Muscle layer of colon (tissue), 2 donors: ENCODE results near the gene ARHGAP22.

Experiments
- H3K27ac ChIP-seq: one replicate; pipeline ENCODE4 v1.7.0; 2013; ENCODE audit warnings: low read depth, mild to moderate bottlenecking, low read length, moderate library complexity
- H3K27me3 ChIP-seq, 2 donors: one replicate each; pipeline ENCODE4 v1.7.0; 2013; ENCODE audit warnings: low read length in 2 of 2, mild to moderate bottlenecking in 2 of 2; ENCODE audit not compliant: insufficient read depth in 2 of 2, control insufficient read depth in 1 of 2
- H3K36me3 ChIP-seq: one replicate; pipeline ENCODE4 v1.7.0; 2013; ENCODE audit warnings: mild to moderate bottlenecking, low read length; ENCODE audit not compliant: insufficient read depth
- H3K4me1 ChIP-seq: one replicate; pipeline ENCODE4 v1.7.0; 2013; ENCODE audit warnings: mild to moderate bottlenecking, low read length; ENCODE audit not compliant: insufficient read depth
- H3K4me3 ChIP-seq, 2 donors: one replicate each; pipeline ENCODE4 v1.7.0; 2013; ENCODE audit warnings: low read length in 2 of 2, low read depth in 1 of 2, mild to moderate bottlenecking in 1 of 2, moderate library complexity in 1 of 2
- H3K9ac ChIP-seq: one replicate; pipeline ENCODE4 v1.7.0; 2013; ENCODE audit warnings: low read length
- H3K9me3 ChIP-seq: one replicate; pipeline ENCODE4 v1.7.0; 2013; ENCODE audit warnings: mild to moderate bottlenecking, low read length
- donor health status: abdominal sarcoma.
- donor health status: Adenocarcinoma of cecum.

ARHGAP22 gene

DNA sequence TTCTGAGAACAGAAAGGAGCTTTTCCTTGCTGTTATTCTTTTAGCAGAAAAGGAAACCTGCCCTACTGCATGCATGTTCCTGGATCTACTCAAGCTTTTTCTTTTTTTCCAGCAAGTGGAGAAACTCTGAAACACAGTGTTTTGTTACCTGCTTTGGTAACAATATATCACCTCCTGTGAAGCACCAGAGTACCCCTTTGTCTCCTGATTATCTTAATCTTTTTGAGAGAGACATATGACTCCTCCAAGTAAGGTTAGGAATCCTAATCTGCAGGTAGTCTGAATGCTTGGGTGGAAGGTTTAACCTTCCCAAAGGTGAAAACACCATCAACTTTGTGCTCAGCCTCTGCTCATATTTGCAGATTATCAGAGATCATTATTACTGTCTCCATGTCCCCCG is 205.3 kb downstream of the ARHGAP22 start:
- H3K9ac ChIP-seq, result no peak overlapping the region
- H3K4me1 ChIP-seq, result peaks cover 16% of the 10 kb centered on the region
- H3K27me3 ChIP-seq, result no peaks in the 10 kb centered on the region
- no peak overlapping the region for H3K4me3 ChIP-seq
- H3K27ac ChIP-seq, result no peak overlapping the region
- H3K9me3 ChIP-seq, result no peaks in the 10 kb centered on the region
- H3K36me3 ChIP-seq, result no peaks in the 10 kb centered on the region

DNA sequence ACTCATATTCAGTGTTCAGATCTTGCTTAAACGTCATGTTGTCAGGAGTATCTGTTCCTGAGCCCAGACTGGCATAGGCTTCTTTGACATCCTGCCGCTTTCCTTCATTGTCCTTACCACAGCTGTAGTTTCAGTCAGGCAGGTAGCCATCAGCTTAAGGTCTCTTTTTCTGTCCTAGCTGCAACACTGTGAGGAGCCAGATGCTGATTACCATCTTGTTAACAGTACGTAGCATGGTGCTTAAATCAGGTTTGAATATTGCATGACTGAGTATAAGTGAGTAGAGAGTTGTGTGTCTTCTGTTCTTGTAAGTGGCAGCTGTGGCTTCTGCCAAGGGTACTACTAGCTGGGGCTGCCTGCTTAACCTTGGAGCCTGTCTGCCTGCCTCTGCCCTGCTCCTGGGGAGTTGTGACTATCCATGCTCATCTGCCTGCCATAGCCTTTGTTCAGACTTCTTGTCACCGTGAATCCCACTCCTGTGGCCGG is 205.8 kb downstream of the ARHGAP22 start:
- H3K9ac ChIP-seq, result no peak overlapping the region
- H3K27me3 ChIP-seq, result no peaks in the 10 kb centered on the region
- H3K4me3 ChIP-seq, result no peak overlapping the region
- peaks cover 16% of the 10 kb centered on the region for H3K4me1 ChIP-seq
- H3K36me3 ChIP-seq, result no peaks in the 10 kb centered on the region
- H3K27ac ChIP-seq, result no peak overlapping the region
- no peaks in the 10 kb centered on the region for H3K9me3 ChIP-seq

DNA sequence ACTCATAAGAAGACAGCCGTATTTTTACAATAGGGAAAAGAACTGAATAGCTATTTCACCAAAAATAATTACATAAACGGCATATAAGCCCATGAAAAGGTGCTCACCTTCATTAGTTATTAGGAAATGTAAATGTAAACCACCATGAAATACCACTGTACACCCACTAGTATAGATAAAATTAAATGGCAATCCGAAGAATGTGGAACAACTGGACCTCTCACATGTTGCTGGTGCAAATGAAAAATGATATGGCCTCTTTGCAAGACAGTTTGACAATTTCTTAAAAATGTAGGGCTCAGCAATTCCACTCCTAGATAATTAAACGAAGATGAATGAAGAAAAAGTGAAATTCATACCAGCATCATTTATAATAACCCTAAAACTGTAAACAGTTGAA is 206.6 kb downstream of the ARHGAP22 start:
- Histone ChIP-seq H3K4me3 (no peak overlapping the region), H3K27ac (no peak overlapping the region), H3K9me3 (no peaks in the 10 kb centered on the region), H3K4me1 (peaks cover 16% of the 10 kb centered on the region), H3K36me3 (no peaks in the 10 kb centered on the region), H3K9ac (no peak overlapping the region), H3K27me3 (no peaks in the 10 kb centered on the region)
